DND-41 (cell line): ENCODE results near the gene CEBPG.

Experiments used
- EZH2 ChIP-seq: IDR thresholded peaks from 3 replicates; pipeline ENCODE4 v1.6.1; 2012; ENCODE audit warnings: borderline replicate concordance, low read depth, mild to moderate bottlenecking, moderate library complexity, low read length, inconsistent platforms; ENCODE audit not compliant: severe bottlenecking
- TF ChIP-seq, protein P1 (sequence below): IDR thresholded peaks from 2 replicates; pipeline ENCODE4 v1.5.1; 2012; ENCODE audit warnings: borderline replicate concordance, low read length, moderate library complexity, mild to moderate bottlenecking; ENCODE audit not compliant: poor library complexity, severe bottlenecking; ENCODE audit errors: extremely low read depth

DNA sequence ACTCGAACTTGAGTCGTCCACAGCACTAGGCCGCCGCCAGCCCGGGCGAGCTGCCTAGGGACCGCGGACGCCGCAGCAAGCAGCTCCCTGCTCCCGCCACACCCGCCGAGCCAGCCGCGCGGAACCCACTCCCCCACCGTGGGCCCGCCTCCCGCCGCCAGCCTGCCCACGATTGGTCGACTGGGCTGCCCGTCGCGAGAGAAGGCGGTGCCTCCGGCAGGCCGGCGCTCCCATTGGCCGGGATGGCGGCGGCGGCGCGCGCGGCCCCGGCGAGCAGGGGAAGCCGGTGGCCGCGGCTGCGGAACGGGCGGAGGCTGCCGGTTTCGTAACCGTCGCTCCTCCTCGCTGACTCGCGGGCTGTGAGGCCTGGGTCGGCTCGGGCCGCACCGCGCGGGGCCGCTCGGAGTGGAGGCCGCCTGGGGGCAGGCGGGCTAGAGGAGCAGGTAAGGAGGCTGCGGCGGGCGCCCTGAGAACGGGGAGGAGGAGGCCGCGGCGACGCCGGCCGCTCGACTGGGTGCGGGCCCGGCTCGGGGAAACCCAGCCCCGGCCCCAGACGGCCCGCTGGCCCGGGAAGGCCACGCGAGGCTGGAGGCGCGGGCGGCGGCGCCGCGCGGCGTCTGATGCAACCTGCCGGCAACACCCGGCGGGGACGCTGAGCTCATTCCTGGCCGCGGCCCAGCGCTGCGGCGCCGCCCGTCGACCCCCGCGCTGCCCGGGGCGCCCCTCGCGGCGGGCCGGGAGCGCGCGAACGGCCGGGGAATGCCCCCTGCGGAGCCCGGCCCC is at the start of gene CEBPG:
- TF ChIP-seq, protein P1, sequence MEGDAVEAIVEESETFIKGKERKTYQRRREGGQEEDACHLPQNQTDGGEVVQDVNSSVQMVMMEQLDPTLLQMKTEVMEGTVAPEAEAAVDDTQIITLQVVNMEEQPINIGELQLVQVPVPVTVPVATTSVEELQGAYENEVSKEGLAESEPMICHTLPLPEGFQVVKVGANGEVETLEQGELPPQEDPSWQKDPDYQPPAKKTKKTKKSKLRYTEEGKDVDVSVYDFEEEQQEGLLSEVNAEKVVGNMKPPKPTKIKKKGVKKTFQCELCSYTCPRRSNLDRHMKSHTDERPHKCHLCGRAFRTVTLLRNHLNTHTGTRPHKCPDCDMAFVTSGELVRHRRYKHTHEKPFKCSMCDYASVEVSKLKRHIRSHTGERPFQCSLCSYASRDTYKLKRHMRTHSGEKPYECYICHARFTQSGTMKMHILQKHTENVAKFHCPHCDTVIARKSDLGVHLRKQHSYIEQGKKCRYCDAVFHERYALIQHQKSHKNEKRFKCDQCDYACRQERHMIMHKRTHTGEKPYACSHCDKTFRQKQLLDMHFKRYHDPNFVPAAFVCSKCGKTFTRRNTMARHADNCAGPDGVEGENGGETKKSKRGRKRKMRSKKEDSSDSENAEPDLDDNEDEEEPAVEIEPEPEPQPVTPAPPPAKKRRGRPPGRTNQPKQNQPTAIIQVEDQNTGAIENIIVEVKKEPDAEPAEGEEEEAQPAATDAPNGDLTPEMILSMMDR = no peak
- no peak for TF ChIP-seq EZH2
